K562 (cell line): ENCODE data around the gene TNN. TPM values are rescaled to one million over a fixed set of nuclear protein-coding genes. Genes with fewer than 3 reads are reported as not detected.

Experiments used
- ARNT ChIP-seq, 2 experiments: fragments of 450-650 bp; IDR thresholded peaks; 2 replicates each; pipeline ENCODE4 v1.6.1; 2016; ENCODE audit warnings: mild to moderate bottlenecking in 1 of 2
- CHD7 ChIP-seq: fragments of 200-600 bp; sonication (generic); IDR thresholded peaks from one replicate; pipeline ENCODE4 v1.6.1; 2012; ENCODE audit warnings: mild to moderate bottlenecking, low read depth, low read length, inconsistent platforms
- FOSL1 ChIP-seq: fragments of 200-800 bp; sonication (Bioruptor generic); conservative IDR thresholded peaks from 2 replicates; pipeline ENCODE4 v1.6.1; 2016; ENCODE audit warnings: missing genetic modification characterization, missing compliant biosample characterization
- IRF2 ChIP-seq: sonication (generic); formaldehyde crosslinking; IDR thresholded peaks from 2 replicates; pipeline ENCODE4 v1.8.1; 2022; ENCODE audit warnings: mild to moderate bottlenecking, missing genetic modification reagents
- NFYB ChIP-seq: IDR thresholded peaks from 2 replicates; pipeline ENCODE4 v1.6.1; 2011; ENCODE audit warnings: mild to moderate bottlenecking, moderate library complexity; ENCODE audit not compliant: insufficient read length; ENCODE audit errors: extremely low read depth
- POLR2AphosphoS5 ChIP-seq: IDR thresholded peaks from 2 replicates; pipeline ENCODE4 v1.6.1; 2011; ENCODE audit warnings: mild to moderate bottlenecking, low read depth, low read length, moderate library complexity; ENCODE audit not compliant: control insufficient read depth, insufficient read depth
- TAF7 ChIP-seq: fragments of 450-650 bp; IDR thresholded peaks from 2 replicates; pipeline ENCODE4 v1.6.1; 2016; ENCODE audit warnings: missing genetic modification characterization, missing compliant biosample characterization
- TEAD4 ChIP-seq, 2 experiments: sonication (generic) in 1 of 2; formaldehyde crosslinking in 1 of 2; IDR thresholded peaks; 2 replicates each; pipeline versions ENCODE4 v1.6.1 to v1.8.0; 2012 to 2022; ENCODE audit warnings: borderline replicate concordance in 1 of 2, inconsistent platforms in 1 of 2, low read length in 1 of 2, mild to moderate bottlenecking in 1 of 2, missing genetic modification reagents in 1 of 2
- ZNF830 ChIP-seq: fragments of 250-450 bp; sonication (Bioruptor Pico); IDR thresholded peaks from 2 replicates; pipeline ENCODE4 v1.5.0; 2021; ENCODE audit warnings: mild to moderate bottlenecking
- polyA plus RNA-seq, 8 experiments: library from polyadenylated mRNA; depleted of rRNA in 4 of 8; stranded (reverse) in 5 of 8; unstranded in 3 of 8; fragments of >200 nt; fragmentation: Nextera tagmentation in 2 of 8; fragmentation: Illumina TruSeq in 1 of 8; extraction: Ambion mirVana in 2 of 8; extraction: Trizol in 1 of 8; gene quantifications; 2 replicates each; pipeline versions ENCODE4 v1.2.1 to v1.2.3, GENCODE V29; 2011 to 2014; ENCODE audit warnings: inconsistent platforms in 1 of 8, missing spikeins in 1 of 8
- total RNA-seq, 7 experiments: library from RNA; depleted of rRNA in 6 of 7; stranded (reverse); fragments of >200 nt in 6 of 7; fragmentation: Illumina TruSeq in 2 of 7; extraction: Trizol in 2 of 7; gene quantifications; 2 replicates each; pipeline versions ENCODE4 v1.2.1 to v1.2.3, GENCODE V29; 2011 to 2021; ENCODE audit warnings: low replicate concordance in 1 of 7
- TF ChIP-seq, protein P1 (sequence below), 3 experiments: fragments of 200-800 bp in 1 of 3; fragments of 250-450 bp in 1 of 3; fragments of 450-650 bp in 1 of 3; sonication (Bioruptor Pico) in 1 of 3; sonication (Bioruptor generic) in 1 of 3; formaldehyde crosslinking in 1 of 3; IDR thresholded peaks; 2 replicates each; pipeline versions ENCODE4 v1.6.1 to v1.8.0; 2016 to 2022; ENCODE audit warnings: mild to moderate bottlenecking in 2 of 3, missing genetic modification characterization in 2 of 3, missing compliant biosample characterization in 1 of 3, moderate library complexity in 1 of 3

Gene TNN
- total and polyA plus RNA-seq, 9 of the 15 experiments (the other 6 are each of a cell fraction or from before 2014, with no cell fraction given) = 0.01 to 0.09 (median 0.07) TPM; not detected in 4

DNA sequence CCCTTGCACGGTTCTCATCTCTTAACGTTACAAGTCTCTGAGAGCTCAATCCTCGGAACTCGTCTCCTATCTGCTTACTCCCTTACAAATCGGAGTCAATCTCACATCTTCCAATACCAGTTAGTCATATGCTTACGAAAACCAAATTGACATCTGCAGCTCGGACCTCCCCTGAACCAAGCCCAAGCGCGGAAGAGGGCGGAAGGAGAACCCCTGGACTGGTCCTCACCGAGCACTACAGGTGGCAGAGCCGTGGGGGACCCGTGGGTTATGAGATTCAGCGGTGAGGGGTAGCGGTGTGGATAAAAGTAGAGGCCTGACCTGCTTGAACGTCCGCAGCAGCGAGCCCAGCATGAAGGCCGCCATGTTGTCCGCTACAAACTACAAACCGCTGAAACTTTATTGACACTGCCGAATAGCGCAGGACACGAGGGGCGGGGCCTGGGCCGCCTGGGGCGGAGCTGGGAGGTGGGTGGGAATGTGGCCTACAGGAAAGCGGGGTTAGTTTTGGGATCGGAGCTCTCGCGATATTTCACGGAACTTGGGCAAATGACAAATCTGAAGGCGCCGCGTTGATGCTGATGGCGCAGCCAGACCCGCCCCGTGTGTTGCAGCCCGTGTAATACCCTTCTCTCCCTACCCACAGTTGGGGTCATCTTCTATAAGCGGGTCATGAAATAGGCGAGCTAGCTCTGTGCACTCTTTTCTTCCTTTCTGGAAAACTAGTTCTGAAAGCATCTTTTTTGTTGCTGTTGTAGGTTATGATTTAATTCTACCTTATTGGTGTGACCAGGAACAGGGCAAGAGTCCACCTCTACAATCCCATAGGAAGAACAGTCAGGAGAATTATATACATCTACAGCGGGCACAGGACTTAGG lies 44.4 kb upstream of the TNN start, which contains the start of gene MRPS14 (continued):
- TF ChIP-seq ZNF830 (CRISPR knock-in tag) = no peak
- peak; percentile 58 for TF ChIP-seq FOSL1 (tag)
- peak; percentile 82 for TF ChIP-seq TEAD4 (IDR thresholded peaks at IDR 0.05; ENCODE audit: low read length)
- 0 out of 2 replicates have a peak, but pooled peaks have one; percentile 33 for TF ChIP-seq TEAD4 (CRISPR knock-in tag; IDR thresholded peaks at IDR 0.05; ENCODE audit: borderline replicate concordance)
- no peak for TF ChIP-seq NFYB
- TF ChIP-seq, protein P1, sequence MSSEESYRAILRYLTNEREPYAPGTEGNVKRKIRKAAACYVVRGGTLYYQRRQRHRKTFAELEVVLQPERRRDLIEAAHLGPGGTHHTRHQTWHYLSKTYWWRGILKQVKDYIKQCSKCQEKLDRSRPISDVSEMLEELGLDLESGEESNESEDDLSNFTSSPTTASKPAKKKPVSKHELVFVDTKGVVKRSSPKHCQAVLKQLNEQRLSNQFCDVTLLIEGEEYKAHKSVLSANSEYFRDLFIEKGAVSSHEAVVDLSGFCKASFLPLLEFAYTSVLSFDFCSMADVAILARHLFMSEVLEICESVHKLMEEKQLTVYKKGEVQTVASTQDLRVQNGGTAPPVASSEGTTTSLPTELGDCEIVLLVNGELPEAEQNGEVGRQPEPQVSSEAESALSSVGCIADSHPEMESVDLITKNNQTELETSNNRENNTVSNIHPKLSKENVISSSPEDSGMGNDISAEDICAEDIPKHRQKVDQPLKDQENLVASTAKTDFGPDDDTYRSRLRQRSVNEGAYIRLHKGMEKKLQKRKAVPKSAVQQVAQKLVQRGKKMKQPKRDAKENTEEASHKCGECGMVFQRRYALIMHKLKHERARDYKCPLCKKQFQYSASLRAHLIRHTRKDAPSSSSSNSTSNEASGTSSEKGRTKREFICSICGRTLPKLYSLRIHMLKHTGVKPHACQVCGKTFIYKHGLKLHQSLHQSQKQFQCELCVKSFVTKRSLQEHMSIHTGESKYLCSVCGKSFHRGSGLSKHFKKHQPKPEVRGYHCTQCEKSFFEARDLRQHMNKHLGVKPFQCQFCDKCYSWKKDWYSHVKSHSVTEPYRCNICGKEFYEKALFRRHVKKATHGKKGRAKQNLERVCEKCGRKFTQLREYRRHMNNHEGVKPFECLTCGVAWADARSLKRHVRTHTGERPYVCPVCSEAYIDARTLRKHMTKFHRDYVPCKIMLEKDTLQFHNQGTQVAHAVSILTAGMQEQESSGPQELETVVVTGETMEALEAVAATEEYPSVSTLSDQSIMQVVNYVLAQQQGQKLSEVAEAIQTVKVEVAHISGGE (CRISPR knock-in tag; IDR thresholded peaks at IDR 0.05) = peak in 1 of 3 experiments; percentile 40; a peak in 1 of 6 replicates
- peak in 1 of 2 experiments; percentile 82; a peak in 2 of 4 replicates for TF ChIP-seq ARNT (IDR thresholded peaks at IDR 0.05)
- peak; percentile 92 for TF ChIP-seq POLR2AphosphoS5
- TF ChIP-seq IRF2 = no peak
- TF ChIP-seq CHD7 = no peak
- peak; percentile 82 for TF ChIP-seq TAF7 (tag)
